ENCODE results near the gene C2CD4C. TPM values are rescaled to one million over a fixed set of nuclear protein-coding genes. Genes with fewer than 3 reads are reported as not detected.
A peak's percentile ranks its signal among the peaks of the same experiment; 100 is the strongest.

C2CD4C gene
- total and polyA plus RNA-seq, 2 donors from 2014 or later, result 0.99 to 1.9 TPM

GRCh38 chr19:437041-437440 is 28.1 kb upstream of the C2CD4C start:
- Histone ChIP-seq H3K9ac (ENCODE audit: low read length in 3 of 3) (no peak overlapping the region), H3K4me3 (ENCODE audit: low read length in 3 of 3) (no peak overlapping the region), H3K27ac (ENCODE audit: low read depth in 2 of 2, low read length in 2 of 2) (no peak overlapping the region), H3K4me1 (ENCODE audit: control insufficient read depth in 2 of 3, insufficient read depth in 2 of 3, low read depth in 1 of 3, low read length in 3 of 3) (peaks cover 0 to 2% (median 0%) of the 10 kb centered on the region in 3 donors), H3K36me3 (ENCODE audit: control insufficient read depth in 2 of 3, insufficient read depth in 3 of 3, low read length in 3 of 3) (peaks cover 0 to 3% (median 0%) of the 10 kb centered on the region in 3 donors), H3K27me3 (ENCODE audit: control insufficient read depth, insufficient read depth, low read length) (peaks cover 2% of the 10 kb centered on the region), H3K9me3 (ENCODE audit: control insufficient read depth in 2 of 3, insufficient read depth in 1 of 3, low read length in 3 of 3) (no peaks in the 10 kb centered on the region)
- FAIRE-seq, result no peak
- no peak for DNase-seq
- no peak for TF ChIP-seq CTCF (IDR thresholded peaks at IDR 0.05; ENCODE audit: borderline replicate concordance, extremely low read depth, insufficient read depth)
- intact Hi-C loops (cut with DNase I), result no loop called here

GRCh38 chr19:436413-436950 is 27.5 kb upstream of the C2CD4C start:
- no peak for FAIRE-seq
- H3K4me1 ChIP-seq (ENCODE audit: control insufficient read depth in 2 of 3, insufficient read depth in 2 of 3, low read depth in 1 of 3, low read length in 3 of 3), result peaks cover 0 to 2% (median 0%) of the 10 kb centered on the region in 3 donors
- intact Hi-C loops (cut with DNase I), result no loop called here
- no peak for TF ChIP-seq CTCF (IDR thresholded peaks at IDR 0.05; ENCODE audit: borderline replicate concordance, extremely low read depth, insufficient read depth)
- no peaks in the 10 kb centered on the region for H3K9me3 ChIP-seq (ENCODE audit: control insufficient read depth in 2 of 3, insufficient read depth in 1 of 3, low read length in 3 of 3)
- peaks cover 0 to 3% (median 0%) of the 10 kb centered on the region in 3 donors for H3K36me3 ChIP-seq (ENCODE audit: control insufficient read depth in 2 of 3, insufficient read depth in 3 of 3, low read length in 3 of 3)
- no peak overlapping the region for H3K4me3 ChIP-seq (ENCODE audit: low read length in 3 of 3)
- peaks cover 2% of the 10 kb centered on the region for H3K27me3 ChIP-seq (ENCODE audit: control insufficient read depth, insufficient read depth, low read length)
- no peak overlapping the region for H3K9ac ChIP-seq (ENCODE audit: low read length in 3 of 3)
- no peak overlapping the region for H3K27ac ChIP-seq (ENCODE audit: low read depth in 2 of 2, low read length in 2 of 2)
- no peak for DNase-seq

GRCh38 chr19:435707-436412 is 26.9 kb upstream of the C2CD4C start:
- H3K4me3 ChIP-seq (ENCODE audit: low read length in 3 of 3), result no peak overlapping the region
- H3K27ac ChIP-seq (ENCODE audit: low read depth in 2 of 2, low read length in 2 of 2), result no peak overlapping the region
- intact Hi-C loops (cut with DNase I), result no loop called here
- DNase-seq (peak in 4 of 5 donors; percentile 52 to 73 (median 64)), FAIRE-seq (no peak)
- no peaks in the 10 kb centered on the region for H3K9me3 ChIP-seq (ENCODE audit: control insufficient read depth in 2 of 3, insufficient read depth in 1 of 3, low read length in 3 of 3)
- H3K36me3 ChIP-seq (ENCODE audit: control insufficient read depth in 2 of 3, insufficient read depth in 3 of 3, low read length in 3 of 3), result peaks cover 0 to 3% (median 0%) of the 10 kb centered on the region in 3 donors
- H3K4me1 ChIP-seq (ENCODE audit: control insufficient read depth in 2 of 3, insufficient read depth in 2 of 3, low read depth in 1 of 3, low read length in 3 of 3), result no peaks in the 10 kb centered on the region
- peaks cover 2% of the 10 kb centered on the region for H3K27me3 ChIP-seq (ENCODE audit: control insufficient read depth, insufficient read depth, low read length)
- H3K9ac ChIP-seq (ENCODE audit: low read length in 3 of 3), result no peak overlapping the region
- no peak for TF ChIP-seq CTCF (IDR thresholded peaks at IDR 0.05; ENCODE audit: borderline replicate concordance, extremely low read depth, insufficient read depth)

Data from kidney (tissue), 14 donors.